Measurements from ENCODE around the gene SMC6. TPM values are rescaled to one million over a fixed set of nuclear protein-coding genes. Genes with fewer than 3 reads are reported as not detected.

SMC6 gene
- total and polyA plus RNA-seq, 12 donors = 4.2 to 18.6 (median 7.6) TPM

DNA sequence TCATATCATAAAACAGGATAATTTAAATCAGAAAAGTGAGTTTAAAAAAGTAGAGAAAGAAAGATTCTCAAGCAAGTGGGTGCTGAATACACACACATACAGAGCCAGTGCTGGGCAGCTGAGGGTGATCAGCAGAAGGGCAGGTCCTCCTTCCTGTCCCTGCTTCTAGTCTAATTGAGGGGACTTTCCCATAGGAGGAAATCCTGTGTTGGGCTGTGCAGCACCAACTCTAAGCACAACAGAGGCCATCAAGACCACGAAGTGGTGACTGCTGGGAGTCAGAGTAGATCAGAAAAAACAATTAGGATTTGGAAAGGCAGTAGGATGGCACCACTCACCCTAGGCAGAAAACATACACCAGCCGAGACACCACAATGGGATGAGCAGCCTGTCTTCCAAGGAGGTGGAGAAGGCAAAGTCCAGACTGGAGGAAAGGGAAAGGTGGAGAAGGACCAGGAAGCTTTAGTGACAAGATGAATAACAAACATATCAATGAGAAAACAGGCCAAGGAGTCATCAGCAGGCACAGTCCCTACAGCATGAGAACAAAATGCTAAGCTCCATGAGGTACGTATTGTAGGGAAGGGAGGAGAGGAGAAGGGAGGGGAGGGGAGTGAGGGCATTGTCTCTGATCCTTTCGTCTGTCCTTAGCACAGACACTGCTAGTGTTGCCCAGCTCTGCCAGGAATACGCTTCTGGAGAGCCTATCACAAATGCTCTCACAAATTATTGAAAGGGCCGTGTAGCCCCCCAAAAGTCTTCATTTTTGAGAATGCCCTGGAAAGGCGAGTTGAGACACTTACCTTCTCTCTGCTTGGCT lies 45.9 kb upstream of the SMC6 start:
- Histone ChIP-seq H3K4me1 (replicated peaks in 1 of 2) (no peaks in the 10 kb centered on the region), H3K4me3 (no peak overlapping the region), H3K36me3 (replicated peaks in 1 of 2) (no peaks in the 10 kb centered on the region), H3K27ac (peak overlapping the region in 1 of 5 donors; percentile 5), H3K9me3 (replicated peaks in 1 of 3) (no peaks in the 10 kb centered on the region), H3K27me3 (no peaks in the 10 kb centered on the region)
- TF ChIP-seq POLR2A (IDR thresholded peaks at IDR 0.05) = no peak
- no peak for TF ChIP-seq CTCF (IDR thresholded peaks at IDR 0.05)
- intact Hi-C loops (cut with DNase I) = no loop called here
- 65 to 77% (median 72%) methylated on average over 6 to 7 of the region's 7 CpGs for WGBS, 4 donors
- DNase-seq = no peak

- no peak for DNase-seq
- no peak for TF ChIP-seq POLR2A (IDR thresholded peaks at IDR 0.05)
- no peak for TF ChIP-seq CTCF (IDR thresholded peaks at IDR 0.05)
- no peaks in the 10 kb centered on the region for H3K9me3 ChIP-seq (replicated peaks in 1 of 3)
- intact Hi-C loops (cut with DNase I) = no loop called here
- H3K4me3 ChIP-seq = no peak overlapping the region
- H3K36me3 ChIP-seq (replicated peaks in 1 of 2) = no peaks in the 10 kb centered on the region
- 74 to 89% (median 79%) methylated on average over 4 of the region's 4 CpGs for WGBS, 4 donors
- no peaks in the 10 kb centered on the region for H3K27me3 ChIP-seq
- no peaks in the 10 kb centered on the region for H3K4me1 ChIP-seq (replicated peaks in 1 of 2)
- H3K27ac ChIP-seq = no peak overlapping the region
Observed at GRCh38 chr2:17798338-17798737, 44.7 kb upstream of the SMC6 start.

DNA sequence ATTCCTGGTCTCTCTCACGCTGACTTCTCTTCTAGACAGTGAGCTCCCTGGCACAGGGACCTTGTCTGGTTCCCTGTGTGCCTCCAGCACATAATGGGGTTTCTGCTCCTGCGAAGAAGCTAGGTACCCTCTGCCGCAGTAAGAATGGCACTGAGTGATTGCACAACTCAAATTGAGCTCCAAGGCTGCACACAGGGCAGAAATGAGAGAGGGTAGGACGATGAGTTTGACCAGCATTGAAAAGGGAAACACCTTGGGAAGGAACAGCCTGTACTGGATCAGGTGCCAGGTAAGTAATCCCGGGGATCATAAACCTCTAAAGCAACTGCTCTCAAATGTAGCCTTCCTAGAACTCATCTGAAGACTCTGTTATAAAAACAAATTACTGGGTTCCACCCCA lies 41.7 kb upstream of the SMC6 start:
- H3K27ac ChIP-seq = no peak overlapping the region
- no peaks in the 10 kb centered on the region for H3K36me3 ChIP-seq (replicated peaks in 1 of 2)
- no peaks in the 10 kb centered on the region for H3K4me1 ChIP-seq (replicated peaks in 1 of 2)
- H3K27me3 ChIP-seq = no peaks in the 10 kb centered on the region
- TF ChIP-seq POLR2A (IDR thresholded peaks at IDR 0.05) (no peak), CTCF (IDR thresholded peaks at IDR 0.05) (no peak)
- no peaks in the 10 kb centered on the region for H3K9me3 ChIP-seq (replicated peaks in 1 of 3)
- intact Hi-C loops (cut with DNase I) = no loop called here
- no peak for DNase-seq
- WGBS, 4 donors = 79 to 90% (median 84%) methylated on average over 5 of the region's 5 CpGs
- H3K4me3 ChIP-seq = no peak overlapping the region

DNA sequence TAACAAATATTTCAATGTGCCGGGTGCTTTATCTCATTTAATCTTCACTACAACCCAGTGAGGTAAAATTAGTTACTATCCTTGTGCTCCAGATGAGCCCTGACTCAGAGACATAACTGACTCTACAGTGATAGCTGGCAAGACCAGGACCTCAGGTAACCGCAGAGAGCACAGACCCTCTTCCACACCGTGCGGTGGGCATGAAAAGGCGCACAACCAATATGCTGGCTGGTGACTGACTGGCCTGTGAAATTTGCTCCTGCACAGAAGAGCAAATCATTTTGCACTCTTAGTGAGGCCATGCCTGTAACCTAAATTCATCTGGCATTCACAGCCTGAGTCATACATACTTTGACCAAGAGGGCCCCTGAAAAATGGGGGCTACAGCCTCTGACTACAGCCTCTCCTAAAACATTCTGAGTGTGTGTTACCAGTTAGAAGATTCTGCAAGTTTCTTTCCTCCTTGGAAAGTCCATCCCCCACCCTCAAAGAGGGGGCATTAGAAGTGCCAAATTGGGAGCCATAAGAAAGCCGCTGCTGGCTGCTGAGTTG lies 40.3 kb upstream of the SMC6 start:
- no peaks in the 10 kb centered on the region for H3K27me3 ChIP-seq
- intact Hi-C loops (cut with DNase I) = no loop called here
- H3K4me1 ChIP-seq (replicated peaks in 1 of 2) = no peaks in the 10 kb centered on the region
- H3K9me3 ChIP-seq (replicated peaks in 1 of 3) = no peaks in the 10 kb centered on the region
- no peaks in the 10 kb centered on the region for H3K36me3 ChIP-seq (replicated peaks in 1 of 2)
- no peak for DNase-seq
- no peak overlapping the region for H3K4me3 ChIP-seq
- WGBS, 4 donors = 66 to 84% (median 83%) methylated on average over 4 to 6 of the region's 6 CpGs
- no peak overlapping the region for H3K27ac ChIP-seq
- TF ChIP-seq CTCF (IDR thresholded peaks at IDR 0.05) (no peak), POLR2A (IDR thresholded peaks at IDR 0.05) (no peak)

Data from adrenal gland (tissue), 12 donors.